MG63 (cell line): ENCODE results near the gene NFYB. TPM values are rescaled to one million over a fixed set of nuclear protein-coding genes. Genes with fewer than 3 reads are reported as not detected.
"Not testable (repeated sequence)": the region's sequence is repeated elsewhere in the genome, so short reads cannot be mapped to it uniquely, and the experiment has no call there.

ENCODE experiments used
- DNase-seq: peaks from one replicate; pipeline ENCODE4 v3.0.0-alpha.2; 2020
- H3K27me3 ChIP-seq: fragments of 250-450 bp; sonication (Bioruptor Pico); 2 replicates; pipeline ENCODE4 v1.5.1; 2020; ENCODE audit warnings: mild to moderate bottlenecking, moderate library complexity
- H3K36me3 ChIP-seq: fragments of 250-450 bp; sonication (Bioruptor Pico); 2 replicates; pipeline ENCODE4 v1.5.1; 2020; ENCODE audit warnings: mild to moderate bottlenecking, moderate library complexity
- H3K4me3 ChIP-seq: fragments of 250-450 bp; sonication (Bioruptor Pico); 2 replicates; pipeline ENCODE4 v1.5.1; 2020; ENCODE audit warnings: mild to moderate bottlenecking, moderate library complexity
- H3K9me3 ChIP-seq: fragments of 250-450 bp; sonication (Bioruptor Pico); 2 replicates; pipeline ENCODE4 v1.5.1; 2020; ENCODE audit warnings: mild to moderate bottlenecking, moderate library complexity
- total RNA-seq: library from RNA; depleted of rRNA; stranded (reverse); fragments of >200 nt; shearing (Covaris generic); gene quantifications from 2 replicates; pipeline ENCODE4 v1.2.3, GENCODE V29; 2014; ENCODE audit warnings: low replicate concordance

NFYB gene
- total RNA-seq, 1 experiment from 2014 or later = 34.1 TPM

DNA sequence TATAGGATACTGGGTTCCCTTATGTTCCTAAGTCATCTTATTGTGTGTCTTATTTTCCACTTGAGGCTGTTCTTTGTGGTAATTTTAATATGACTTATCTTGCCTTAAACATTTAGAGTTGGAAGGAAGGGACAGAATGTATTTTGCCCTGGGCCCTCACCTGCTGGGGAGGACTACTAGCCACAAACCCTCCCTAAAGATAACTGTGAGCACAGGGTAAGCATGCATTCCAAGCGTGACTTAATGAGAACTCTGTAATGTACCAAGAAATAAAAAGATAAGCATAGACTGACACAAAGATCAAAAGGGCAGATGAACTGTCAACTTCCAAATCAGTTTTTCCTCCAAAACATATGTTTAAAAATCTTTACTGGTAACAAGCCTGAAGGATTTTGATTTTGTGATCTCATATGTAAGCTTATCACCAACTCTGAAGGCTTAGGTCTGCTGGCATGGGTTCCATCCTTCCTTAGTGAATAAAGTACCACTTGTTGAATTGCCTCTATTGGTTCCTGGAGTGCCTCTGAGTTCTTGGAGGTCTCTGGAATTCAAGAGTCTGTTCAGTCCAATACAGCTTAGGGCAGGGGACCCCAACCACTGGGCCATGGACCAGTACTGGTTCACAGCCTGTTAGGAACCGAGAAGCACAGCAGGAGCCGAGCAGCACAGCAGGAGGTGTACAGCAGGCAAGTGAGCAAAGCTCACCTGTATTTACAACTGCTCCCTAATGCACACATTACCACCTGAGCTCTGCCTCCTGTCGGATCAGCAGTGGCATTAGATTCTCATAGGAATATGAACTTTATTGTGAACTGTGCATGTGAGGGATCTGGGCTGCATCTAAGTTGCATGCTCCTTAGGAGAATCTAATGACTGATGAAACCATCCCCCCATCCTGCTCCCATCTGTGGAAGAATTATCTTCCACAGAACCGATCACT is 29.8 kb upstream of the NFYB start:
- DNase-seq = no peak
- H3K36me3 ChIP-seq = no peaks in the 10 kb centered on the region
- no peaks in the 10 kb centered on the region for H3K9me3 ChIP-seq
- no peak overlapping the region for H3K4me3 ChIP-seq
- no peaks in the 10 kb centered on the region for H3K27me3 ChIP-seq

DNA sequence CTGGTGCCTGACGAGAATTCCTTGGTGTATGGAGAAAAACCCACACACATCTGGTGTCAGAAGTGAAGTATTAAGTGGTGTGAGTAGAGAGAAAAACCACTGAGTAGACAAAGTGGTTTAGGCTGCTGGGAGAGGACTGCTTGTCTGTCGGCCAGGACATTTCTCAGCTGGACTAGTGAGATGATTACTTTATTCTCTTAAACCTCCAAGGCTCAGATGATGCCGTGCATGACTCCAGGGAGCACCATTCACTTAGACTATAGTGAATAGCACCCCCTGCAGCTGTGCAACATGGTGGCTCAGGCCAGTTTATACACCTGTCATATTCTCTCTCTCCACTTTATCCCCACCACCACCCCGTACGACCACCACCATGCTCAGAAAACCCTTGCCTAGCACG is 28.5 kb upstream of the NFYB start:
- Histone ChIP-seq H3K36me3 (no peaks in the 10 kb centered on the region), H3K27me3 (no peaks in the 10 kb centered on the region), H3K9me3 (no peaks in the 10 kb centered on the region), H3K4me3 (no peak overlapping the region)
- DNase-seq = no peak

DNA sequence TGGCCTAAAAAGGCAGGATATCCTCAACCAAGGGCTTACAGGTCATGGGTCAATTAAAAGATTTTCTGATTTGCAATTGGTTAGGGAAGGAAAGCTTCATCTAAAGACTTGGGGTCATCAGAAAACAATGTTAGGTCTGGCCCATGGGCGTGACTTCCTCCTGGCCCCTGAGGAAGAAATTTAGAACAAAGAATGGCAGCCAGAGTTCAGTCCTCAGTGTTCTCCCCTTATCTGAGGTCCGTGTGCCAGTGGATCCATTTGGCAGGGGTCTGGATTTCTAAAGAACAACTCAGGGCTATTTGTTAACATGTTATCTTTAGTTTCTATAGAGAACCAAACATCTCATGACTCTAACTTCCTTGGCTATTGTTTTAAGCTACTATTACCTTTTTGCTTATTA is 27.8 kb upstream of the NFYB start:
- no peak overlapping the region for H3K4me3 ChIP-seq
- H3K27me3 ChIP-seq = no peaks in the 10 kb centered on the region
- H3K9me3 ChIP-seq = no peaks in the 10 kb centered on the region
- no peak for DNase-seq
- no peaks in the 10 kb centered on the region for H3K36me3 ChIP-seq

DNA sequence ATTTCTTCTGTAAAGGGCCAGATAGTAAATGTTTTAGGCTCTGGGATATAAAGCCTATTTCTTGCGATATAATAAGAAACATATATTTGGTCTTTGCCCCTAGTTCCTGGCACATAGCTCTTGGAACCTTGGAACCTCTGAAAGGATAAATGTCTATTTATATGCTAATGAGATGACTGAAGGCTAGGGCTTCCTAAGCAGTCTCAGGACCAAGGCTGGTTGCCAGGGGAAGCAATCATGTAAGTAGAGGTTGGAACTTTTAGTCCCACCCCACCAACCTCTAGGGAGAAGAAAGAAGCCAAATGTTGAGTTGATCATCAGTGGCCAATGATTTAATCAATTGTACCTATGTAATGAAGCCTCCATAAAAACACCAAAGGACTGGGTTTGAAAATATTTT is 26.6 kb upstream of the NFYB start:
- Histone ChIP-seq H3K4me3 (no peak overlapping the region), H3K27me3 (no peaks in the 10 kb centered on the region), H3K36me3 (no peaks in the 10 kb centered on the region), H3K9me3 (no peaks in the 10 kb centered on the region)
- DNase-seq = no peak

DNA sequence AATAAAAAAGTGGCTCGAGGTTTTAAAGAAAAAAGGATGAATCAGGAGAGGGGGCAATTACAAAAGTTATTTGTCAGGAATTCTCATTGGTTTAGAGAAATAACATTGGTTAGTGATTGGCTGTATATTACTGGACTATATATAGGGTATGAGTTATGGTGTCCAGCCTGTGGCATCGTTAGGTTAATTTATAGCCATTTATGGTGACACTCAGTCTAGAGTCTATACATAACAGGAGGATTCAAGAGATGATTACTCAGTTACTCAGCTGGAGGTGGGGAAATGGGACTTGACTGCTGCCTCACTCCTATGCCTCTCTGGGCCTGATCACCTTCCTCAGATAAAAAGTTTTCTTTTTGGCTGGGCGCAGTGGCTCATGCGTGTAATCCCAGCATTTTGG is 25.6 kb upstream of the NFYB start:
- Histone ChIP-seq H3K27me3 (no peaks in the 10 kb centered on the region), H3K36me3 (no peaks in the 10 kb centered on the region), H3K9me3 (no peaks in the 10 kb centered on the region), H3K4me3 (no peak overlapping the region)
- DNase-seq = no peak

DNA sequence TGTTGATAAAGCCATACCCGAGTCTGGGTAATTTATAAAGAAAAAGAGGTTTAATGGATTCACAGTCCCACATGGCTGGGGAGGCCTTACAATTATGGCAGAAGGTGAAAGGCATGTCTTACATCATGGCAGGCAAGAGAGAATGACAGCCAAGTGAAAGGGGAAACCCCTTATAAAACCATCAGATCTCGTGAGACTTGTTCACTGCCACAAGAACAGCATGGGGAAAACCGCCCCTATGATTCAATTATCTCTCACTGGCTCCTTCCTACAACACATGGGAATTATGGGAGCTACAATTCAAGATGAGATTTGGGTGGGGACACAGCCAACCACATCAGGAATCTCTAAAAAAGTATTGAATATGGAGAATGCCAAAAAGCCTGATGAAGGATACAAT is 25.0 kb upstream of the NFYB start:
- not testable (repeated sequence) for DNase-seq

DNA sequence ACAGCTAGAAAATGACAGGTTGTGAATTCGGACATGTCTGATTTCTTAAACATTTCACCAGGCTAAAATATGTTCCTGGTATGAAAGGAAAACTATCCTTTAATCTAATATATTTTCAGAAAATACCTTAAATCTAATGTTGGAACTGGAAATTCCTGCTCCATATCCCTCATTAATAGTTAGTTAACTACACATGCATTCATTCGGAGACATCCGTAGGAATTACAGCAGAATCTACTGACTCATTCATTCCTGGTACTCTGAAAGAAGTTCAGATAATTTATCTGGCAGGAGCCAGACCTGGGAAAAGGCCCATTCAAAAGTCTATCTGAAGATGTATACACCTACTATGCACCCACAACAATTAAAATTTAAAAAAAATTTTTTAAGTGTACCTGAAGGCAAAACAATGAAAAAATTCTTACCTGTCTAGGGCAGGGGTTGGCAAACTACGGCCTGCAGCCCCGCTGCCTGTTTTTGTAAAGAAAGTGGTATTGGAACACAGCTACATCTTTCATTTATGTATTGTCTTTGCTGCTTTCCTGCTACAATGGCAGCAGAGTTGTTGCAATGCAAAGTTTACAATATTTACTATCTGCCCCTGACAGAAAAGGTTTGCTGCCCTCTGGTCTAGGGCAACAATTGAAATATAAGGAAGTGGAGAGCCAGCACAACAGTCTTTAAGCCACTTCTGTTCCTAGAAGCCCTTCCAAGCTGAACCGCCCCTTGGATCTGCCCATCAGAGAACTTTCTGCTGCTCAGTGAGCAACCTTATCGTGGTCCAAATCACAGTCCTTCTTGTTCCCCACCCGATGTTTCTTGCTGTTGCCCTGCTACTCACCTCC is 17.9 kb upstream of the NFYB start:
- Histone ChIP-seq H3K36me3 (no peaks in the 10 kb centered on the region), H3K4me3 (no peak overlapping the region), H3K27me3 (no peaks in the 10 kb centered on the region), H3K9me3 (no peaks in the 10 kb centered on the region)
- no peak for DNase-seq

More for the DNA sequence above, 25.0 kb upstream of the NFYB start:
- H3K36me3 ChIP-seq, H3K4me3 ChIP-seq, H3K9me3 ChIP-seq, H3K27me3 ChIP-seq: not testable (repeated sequence)

GRCh38 chr12:104154806-104155205 is 16.8 kb upstream of the NFYB start:
- Histone ChIP-seq H3K36me3 (no peaks in the 10 kb centered on the region), H3K4me3 (no peak overlapping the region), H3K27me3 (no peaks in the 10 kb centered on the region), H3K9me3 (no peaks in the 10 kb centered on the region)
- no peak for DNase-seq

- Histone ChIP-seq H3K27me3 (no peaks in the 10 kb centered on the region), H3K4me3 (no peak overlapping the region), H3K9me3 (no peaks in the 10 kb centered on the region), H3K36me3 (no peaks in the 10 kb centered on the region)
- no peak for DNase-seq
Observed at GRCh38 chr12:104154286-104154685, 16.3 kb upstream of the NFYB start.

DNA sequence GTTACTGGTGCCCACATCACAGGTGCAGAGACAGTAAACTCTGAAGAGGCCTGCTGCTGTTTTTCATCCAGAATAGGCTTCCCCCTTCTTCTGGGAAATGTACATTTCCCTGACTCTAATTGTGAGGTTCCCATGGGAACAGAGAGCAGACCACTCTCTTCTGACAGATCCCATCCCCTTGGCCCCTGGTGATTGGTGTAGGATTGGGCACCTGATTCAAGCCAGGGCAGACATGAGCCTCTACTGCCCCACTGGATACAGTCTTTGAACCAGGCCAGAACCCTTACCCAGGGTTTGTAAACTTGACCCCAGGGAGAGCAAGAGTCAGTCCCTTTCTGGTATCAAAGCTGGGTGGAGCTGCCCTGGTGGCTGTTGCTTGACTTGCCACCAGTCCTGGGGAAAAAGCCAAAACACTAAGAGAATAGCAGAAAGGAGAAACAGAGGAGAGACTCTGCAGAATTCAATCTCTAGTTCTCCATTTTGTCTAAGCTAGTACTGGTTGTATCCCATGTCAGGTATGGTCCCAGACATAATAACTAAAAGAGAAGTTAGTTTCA is 14.8 kb upstream of the NFYB start:
- H3K9me3 ChIP-seq = no peaks in the 10 kb centered on the region
- H3K4me3 ChIP-seq = no peak overlapping the region
- no peak for DNase-seq
- H3K36me3 ChIP-seq = no peaks in the 10 kb centered on the region
- no peaks in the 10 kb centered on the region for H3K27me3 ChIP-seq

- peaks cover 4% of the 10 kb centered on the region; the same call in 1 of the 2 replicates for H3K9me3 ChIP-seq
- no peak for DNase-seq
- H3K27me3 ChIP-seq = no peaks in the 10 kb centered on the region
- H3K4me3 ChIP-seq = no peak overlapping the region
- no peaks in the 10 kb centered on the region for H3K36me3 ChIP-seq
Observed at GRCh38 chr12:104150416-104150815, 12.4 kb upstream of the NFYB start.

DNA sequence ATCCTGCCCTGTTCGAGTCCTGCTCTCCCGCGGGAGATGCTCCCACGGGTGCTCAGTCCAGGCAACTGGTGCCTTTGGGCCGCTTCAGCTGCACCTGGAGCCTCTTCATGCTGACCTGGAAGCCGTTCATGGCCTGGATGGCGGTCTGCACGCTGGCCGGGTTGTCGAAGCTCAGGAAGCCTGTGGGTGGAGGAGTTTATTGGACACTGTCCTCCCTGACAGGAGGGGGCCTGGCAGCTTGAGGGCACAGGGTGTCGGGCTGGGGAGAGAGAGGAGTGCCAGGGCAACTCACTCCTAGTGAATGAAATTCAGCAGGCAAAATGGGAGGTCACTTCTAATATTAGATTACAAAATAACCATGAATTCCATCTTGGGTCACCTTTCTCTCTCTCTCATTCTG is 9.3 kb upstream of the NFYB start:
- Histone ChIP-seq H3K36me3 (no peaks in the 10 kb centered on the region), H3K4me3 (no peak overlapping the region), H3K27me3 (no peaks in the 10 kb centered on the region), H3K9me3 (peaks cover 8% of the 10 kb centered on the region)
- no peak for DNase-seq

DNA sequence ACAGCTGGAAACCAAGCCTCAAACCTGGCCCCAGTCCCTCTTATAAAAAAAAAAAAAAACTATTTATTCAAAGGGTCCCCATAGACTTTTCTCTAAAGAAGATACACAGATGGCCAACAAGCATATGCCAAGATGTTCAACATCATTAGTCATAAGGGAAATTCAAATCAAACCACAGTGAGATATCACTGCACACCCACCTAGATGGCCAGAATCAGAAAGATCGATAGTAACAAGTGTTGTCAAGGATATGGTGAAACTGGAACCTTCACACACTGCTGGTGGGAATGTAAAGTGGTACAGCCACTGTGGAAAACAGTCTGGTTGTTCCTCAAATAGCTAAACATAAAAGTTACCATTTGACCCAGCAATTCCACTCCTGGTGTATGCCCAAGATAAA is 5.9 kb upstream of the NFYB start:
- no peaks in the 10 kb centered on the region for H3K27me3 ChIP-seq

GRCh38 chr12:104143002-104143401 is 5.0 kb upstream of the NFYB start:
- Histone ChIP-seq H3K9me3 (peaks cover 8% of the 10 kb centered on the region), H3K27me3 (no peaks in the 10 kb centered on the region), H3K4me3 (no peak overlapping the region), H3K36me3 (no peaks in the 10 kb centered on the region)
- DNase-seq = no peak

More for the DNA sequence above, 5.9 kb upstream of the NFYB start:
- Histone ChIP-seq H3K4me3 (no peak overlapping the region), H3K36me3 (no peaks in the 10 kb centered on the region), H3K9me3 (peaks cover 8% of the 10 kb centered on the region)
- no peak for DNase-seq

DNA sequence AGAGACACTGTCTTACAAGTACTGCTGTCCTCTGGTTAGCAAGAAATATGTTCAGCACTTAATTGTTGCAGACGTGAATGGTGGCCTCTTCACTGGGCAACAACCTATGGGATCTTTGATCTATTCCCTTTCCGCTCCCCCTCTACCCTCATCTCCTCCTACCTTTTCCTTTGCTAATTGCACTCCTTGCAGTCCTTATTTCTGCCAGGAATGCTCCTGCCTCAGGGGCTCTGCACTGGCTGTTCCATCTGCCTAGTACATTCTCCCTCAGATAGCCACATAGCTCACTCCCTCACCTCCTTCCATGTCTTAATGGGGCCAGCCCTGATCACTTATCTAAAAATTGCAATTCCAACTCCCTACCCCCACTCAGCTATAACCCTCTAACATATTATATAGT is 4.5 kb upstream of the NFYB start:
- H3K27me3 ChIP-seq = no peaks in the 10 kb centered on the region
- no peak overlapping the region for H3K4me3 ChIP-seq
- peaks cover 8% of the 10 kb centered on the region for H3K9me3 ChIP-seq
- no peak for DNase-seq
- H3K36me3 ChIP-seq = no peaks in the 10 kb centered on the region

DNA sequence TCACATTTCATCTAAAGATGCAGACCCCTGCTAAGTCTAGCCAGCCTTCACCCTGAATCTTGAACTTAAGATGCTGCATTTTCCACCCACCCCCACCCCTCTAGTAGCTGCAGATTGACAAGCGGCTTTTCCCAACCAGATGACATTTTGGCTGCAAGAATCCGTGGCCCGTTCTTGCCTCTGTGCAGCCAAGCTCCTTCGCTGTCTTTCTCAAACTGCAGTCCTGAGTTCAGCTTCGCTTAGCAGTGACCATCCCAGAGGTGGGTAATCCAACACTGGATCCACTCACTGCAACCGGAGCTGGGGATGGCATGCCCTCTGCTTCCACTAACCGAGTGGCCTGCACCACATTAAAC is 765 bp upstream of the NFYB start:
- Histone ChIP-seq H3K9me3 (no peaks in the 10 kb centered on the region), H3K36me3 (peaks cover 3% of the 10 kb centered on the region), H3K27me3 (no peaks in the 10 kb centered on the region), H3K4me3 (peak overlapping the region; percentile 40)
- DNase-seq = no peak
